ENCODE results near the gene GAMT. TPM values are rescaled to one million over a fixed set of nuclear protein-coding genes. Genes with fewer than 3 reads are reported as not detected.
A peak's percentile ranks its signal among the peaks of the same experiment; 100 is the strongest.

The GAMT gene
- polyA plus RNA-seq, 3 donors from 2014 or later: 7.9 to 16.5 (median 10.5) TPM

DNA sequence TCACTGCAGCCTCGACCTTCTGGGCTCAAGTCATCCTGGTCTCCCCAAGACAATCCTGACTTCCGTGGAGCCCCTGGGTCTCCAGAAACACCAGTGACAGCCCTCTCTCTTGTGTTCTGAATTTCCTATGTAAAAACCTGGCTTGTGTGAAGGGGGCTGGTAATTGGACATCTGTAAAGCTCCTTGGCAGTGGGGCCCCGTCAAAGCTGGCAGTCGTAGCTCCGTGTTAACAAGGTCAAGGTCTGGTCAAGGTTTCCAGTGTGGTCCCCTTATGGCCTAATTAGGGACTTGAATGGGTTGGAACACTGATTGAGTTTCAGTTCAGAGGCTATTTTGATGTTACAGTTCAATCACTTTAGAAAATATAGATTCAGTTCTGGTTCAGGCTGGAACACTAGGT, 50.5 kb downstream of the GAMT start:
- Mint-ChIP-seq H3K27me3 (ENCODE audit: low read depth in 3 of 3) (peaks cover 3 to 10% (median 5%) of the 10 kb centered on the region in 3 donors), H3K9me3 (no peaks in the 10 kb centered on the region), H3K4me3 (peak overlapping the region in 1 of 5 donors; percentile 12), H3K27ac (no peak overlapping the region), H3K36me3 (no peaks in the 10 kb centered on the region), H3K4me1 (peaks cover 7 to 8% of the 10 kb centered on the region in 2 donors)
- DNase-seq: no peak

DNA sequence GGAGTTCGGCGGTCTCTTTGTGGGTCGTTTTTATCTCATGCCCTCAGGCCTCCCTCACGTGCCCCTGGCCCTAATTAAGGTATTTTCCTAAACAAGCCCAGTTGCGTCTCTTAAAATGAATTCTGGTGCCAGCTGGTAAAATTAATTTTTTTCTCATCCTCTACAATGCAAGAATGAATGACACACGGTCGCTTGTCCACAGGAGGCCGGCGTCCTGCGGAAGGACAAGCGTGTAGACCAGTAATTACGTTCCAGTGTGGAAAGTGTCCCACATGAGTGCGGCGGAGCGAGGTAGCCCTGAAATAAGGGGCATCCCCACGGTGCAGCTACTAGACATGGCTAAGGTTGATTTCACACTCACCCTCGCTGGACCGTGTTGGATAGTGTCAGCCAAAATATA, 52.1 kb downstream of the GAMT start:
- no peak overlapping the region for H3K4me3 Mint-ChIP-seq

More for the DNA sequence above, 52.1 kb downstream of the GAMT start:
- Mint-ChIP-seq H3K4me1 (peaks cover 0 to 3% of the 10 kb centered on the region in 2 donors), H3K27me3 (ENCODE audit: low read depth in 3 of 3) (peaks cover 0 to 3% (median 2%) of the 10 kb centered on the region in 3 donors), H3K9me3 (no peaks in the 10 kb centered on the region), H3K27ac (no peak overlapping the region), H3K36me3 (no peaks in the 10 kb centered on the region)
- DNase-seq: no peak

Other genes starting within 250 kb of the GAMT start
- gene SBNO2, start 227.3 kb downstream of the GAMT start, polyA plus RNA-seq: 1 to 10 TPM in 1 of 3 donors, under 1 TPM in 2; 0.27 to 3.4 (median 0.89) TPM
- gene STK11, start 195.8 kb downstream of the GAMT start, polyA plus RNA-seq: 10 to 100 TPM; 10.8 to 14.5 (median 11.7) TPM
- gene CBARP, start 163.5 kb downstream of the GAMT start, polyA plus RNA-seq: not detected
- gene ATP5F1D, start 159.8 kb downstream of the GAMT start, polyA plus RNA-seq: 100 to 1,000 TPM; 145 to 310 (median 303) TPM
- 10 to 100 TPM in 2 of 3 donors, 1 to 10 TPM in 1; 4.9 to 16.0 (median 10.8) TPM for gene MIDN, start 153.0 kb downstream of the GAMT start, polyA plus RNA-seq
- gene CIRBP, start 132.2 kb downstream of the GAMT start, polyA plus RNA-seq: 100 to 1,000 TPM; 146 to 246 (median 197) TPM
- gene FAM174C, start 126.0 kb downstream of the GAMT start, polyA plus RNA-seq: 10 to 100 TPM; 50.5 to 98.4 (median 86.9) TPM
- not detected for gene EFNA2, start 115.7 kb downstream of the GAMT start, polyA plus RNA-seq
- gene NDUFS7, start 17.6 kb downstream of the GAMT start, polyA plus RNA-seq: 100 to 1,000 TPM; 209 to 227 (median 213) TPM
- gene DAZAP1, start 6.0 kb upstream of the GAMT start, polyA plus RNA-seq: 10 to 100 TPM in 1 of 3 donors, 1 to 10 TPM in 2; 4.3 to 10.3 (median 8.0) TPM
- gene RPS15, start 36.9 kb upstream of the GAMT start, polyA plus RNA-seq: 1,000 to 10,000 TPM; 1,383 to 2,244 (median 1,622) TPM
- under 1 TPM in 1 of 3 donors, not detected in 2; 0.06 TPM for gene APC2, start 48.6 kb upstream of the GAMT start, polyA plus RNA-seq
- gene C19orf25, start 77.7 kb upstream of the GAMT start, polyA plus RNA-seq: 10 to 100 TPM; 57.4 to 61.6 (median 61.2) TPM
- gene PCSK4, start 88.8 kb upstream of the GAMT start, polyA plus RNA-seq: under 1 TPM in 2 of 3 donors, not detected in 1; 0.25 to 0.33 TPM
- gene REEP6, start 89.6 kb upstream of the GAMT start, polyA plus RNA-seq: 1 to 10 TPM; 4.0 to 7.1 (median 6.4) TPM
- under 1 TPM in 1 of 3 donors, not detected in 2; 0.43 TPM for gene ADAMTSL5, start 111.5 kb upstream of the GAMT start, polyA plus RNA-seq
- gene PLK5, start 122.5 kb upstream of the GAMT start, polyA plus RNA-seq: not detected
- under 1 TPM in 1 of 3 donors, not detected in 2; 0.21 TPM for gene MEX3D, start 166.8 kb upstream of the GAMT start, polyA plus RNA-seq
- 10 to 100 TPM in 1 of 3 donors, 1 to 10 TPM in 2; 4.8 to 13.8 (median 6.9) TPM for gene MBD3, start 191.3 kb upstream of the GAMT start, polyA plus RNA-seq
- gene UQCR11, start 203.9 kb upstream of the GAMT start, polyA plus RNA-seq: 1,000 to 10,000 TPM in 1 of 3 donors, 100 to 1,000 TPM in 2; 572 to 1,041 (median 633) TPM

Measured in immature natural killer cell (primary cell).